Measurements from ENCODE around the gene UPP1.

Gene UPP1

GRCh38 chr7:48101352-48101751 lies 12.3 kb downstream of the UPP1 start:
- no peak for DNase-seq (ENCODE audit: low spot score)
- TF ChIP-seq CTCF (IDR thresholded peaks at IDR 0.05; ENCODE audit: extremely low read depth, insufficient read depth, missing control alignments) = no peak
- in situ Hi-C loops (cut with MboI; ENCODE audit: low pct_unique_long_range_greater_than_20kb, low sequenced_read_pairs, unreplicated experiment) = no loop called here

GRCh38 chr7:48101968-48102367 lies 12.9 kb downstream of the UPP1 start:
- no peak for DNase-seq (ENCODE audit: low spot score)
- peak; percentile 37 for TF ChIP-seq CTCF (IDR thresholded peaks at IDR 0.05; ENCODE audit: extremely low read depth, insufficient read depth, missing control alignments)
- in situ Hi-C loops (cut with MboI; ENCODE audit: low pct_unique_long_range_greater_than_20kb, low sequenced_read_pairs, unreplicated experiment) = no loop called here

GRCh38 chr7:48102530-48102929 lies 13.5 kb downstream of the UPP1 start:
- TF ChIP-seq CTCF (IDR thresholded peaks at IDR 0.05; ENCODE audit: extremely low read depth, insufficient read depth, missing control alignments) = no peak
- no peak for DNase-seq (ENCODE audit: low spot score)
- in situ Hi-C loops (cut with MboI; ENCODE audit: low pct_unique_long_range_greater_than_20kb, low sequenced_read_pairs, unreplicated experiment) = no loop called here

- no peak for DNase-seq (ENCODE audit: low spot score)
- no peak for TF ChIP-seq CTCF (IDR thresholded peaks at IDR 0.05; ENCODE audit: extremely low read depth, insufficient read depth, missing control alignments)
- in situ Hi-C loops (cut with MboI; ENCODE audit: low pct_unique_long_range_greater_than_20kb, low sequenced_read_pairs, unreplicated experiment) = no loop called here
Measured at GRCh38 chr7:48105045-48105444, 16.0 kb downstream of the UPP1 start.

- TF ChIP-seq CTCF (IDR thresholded peaks at IDR 0.05; ENCODE audit: extremely low read depth, insufficient read depth, missing control alignments) = no peak
- DNase-seq (ENCODE audit: low spot score) = no peak
- in situ Hi-C loops (cut with MboI; ENCODE audit: low pct_unique_long_range_greater_than_20kb, low sequenced_read_pairs, unreplicated experiment) = no loop called here
Measured at GRCh38 chr7:48106906-48107659, 18.0 kb downstream of the UPP1 start.

- in situ Hi-C loops (cut with MboI; ENCODE audit: low pct_unique_long_range_greater_than_20kb, low sequenced_read_pairs, unreplicated experiment) = no loop called here
- TF ChIP-seq CTCF (IDR thresholded peaks at IDR 0.05; ENCODE audit: extremely low read depth, insufficient read depth, missing control alignments) = no peak
Measured at GRCh38 chr7:48107926-48108472, 18.9 kb downstream of the UPP1 start.

More at GRCh38 chr7:48107926-48108472, 18.9 kb downstream of the UPP1 start:
- DNase-seq (ENCODE audit: low spot score) = no peak

Data from GM13977 (cell line).